Measurements from ENCODE around the gene ANKMY1. TPM values are rescaled to one million over a fixed set of nuclear protein-coding genes. Genes with fewer than 3 reads are reported as not detected.
"Not testable (repeated sequence)": the region's sequence is repeated elsewhere in the genome, so short reads cannot be mapped to it uniquely, and the experiment has no call there.

ANKMY1 gene
- polyA plus RNA-seq, 1 donor from 2014 or later, result 18.4 TPM

DNA sequence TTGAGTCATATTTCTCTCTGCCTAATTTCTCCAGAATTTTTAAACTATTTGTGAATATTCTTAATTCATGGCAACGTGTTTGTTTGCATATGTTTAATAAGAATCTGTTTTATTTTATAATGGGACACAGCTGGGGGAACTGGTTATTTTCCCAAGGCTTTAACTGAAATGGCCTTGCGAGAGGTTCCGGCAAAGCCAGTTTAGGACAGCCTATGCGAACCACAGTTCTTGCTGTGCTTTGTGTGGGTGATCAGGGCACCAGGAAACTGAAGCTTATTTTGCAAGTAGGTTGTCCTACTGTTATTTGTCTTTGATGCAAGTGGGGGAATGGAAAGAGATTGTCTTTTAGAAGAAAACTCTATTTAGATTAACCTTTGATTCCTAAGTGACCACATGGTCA lies 6.5 kb downstream of the ANKMY1 start:
- peaks cover 9 to 17% (median 11%) of the 10 kb centered on the region in 3 donors for H3K4me1 Mint-ChIP-seq

GRCh38 chr2:240539906-240540305 lies 17.9 kb downstream of the ANKMY1 start:
- Mint-ChIP-seq H3K4me1 (peaks cover 0 to 7% (median 5%) of the 10 kb centered on the region in 3 donors), H3K36me3 (peaks cover 14% of the 10 kb centered on the region), H3K9me3 (no peaks in the 10 kb centered on the region), H3K4me3 (no peak overlapping the region), H3K27me3 (no peaks in the 10 kb centered on the region), H3K27ac (no peak overlapping the region)

More for the DNA sequence above, 6.5 kb downstream of the ANKMY1 start:
- H3K9me3 Mint-ChIP-seq, result peaks cover 0 to 2% (median 0%) of the 10 kb centered on the region in 3 donors
- H3K4me3 Mint-ChIP-seq, result peak overlapping the region in 1 of 4 donors; percentile 44
- H3K36me3 Mint-ChIP-seq, result peaks cover 2% of the 10 kb centered on the region
- H3K27ac Mint-ChIP-seq, result peak overlapping the region in 1 of 3 donors; percentile 39
- H3K27me3 Mint-ChIP-seq, result no peaks in the 10 kb centered on the region

DNA sequence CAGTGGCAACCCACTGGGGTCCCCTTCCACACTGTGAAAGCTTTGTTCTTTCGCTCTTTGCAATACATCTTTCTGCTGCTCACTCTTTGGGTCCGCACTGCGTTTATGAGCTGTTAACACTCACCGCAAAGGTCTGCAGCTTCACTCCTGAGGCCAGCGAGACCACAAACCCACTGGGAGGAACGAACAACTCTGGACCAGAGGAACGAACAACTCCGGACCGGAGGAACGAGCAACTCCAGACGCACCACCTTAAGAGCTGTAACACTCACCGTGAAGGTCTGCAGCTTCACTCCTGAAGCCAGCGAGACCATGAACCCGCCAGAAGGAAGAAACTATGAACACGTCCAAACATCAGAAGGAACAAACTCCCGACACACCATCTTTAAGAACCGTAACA lies 18.7 kb downstream of the ANKMY1 start:
- H3K4me1 Mint-ChIP-seq, H3K9me3 Mint-ChIP-seq, H3K4me3 Mint-ChIP-seq, H3K27ac Mint-ChIP-seq, H3K27me3 Mint-ChIP-seq: not testable (repeated sequence)
- peaks cover 14% of the 10 kb centered on the region for H3K36me3 Mint-ChIP-seq

DNA sequence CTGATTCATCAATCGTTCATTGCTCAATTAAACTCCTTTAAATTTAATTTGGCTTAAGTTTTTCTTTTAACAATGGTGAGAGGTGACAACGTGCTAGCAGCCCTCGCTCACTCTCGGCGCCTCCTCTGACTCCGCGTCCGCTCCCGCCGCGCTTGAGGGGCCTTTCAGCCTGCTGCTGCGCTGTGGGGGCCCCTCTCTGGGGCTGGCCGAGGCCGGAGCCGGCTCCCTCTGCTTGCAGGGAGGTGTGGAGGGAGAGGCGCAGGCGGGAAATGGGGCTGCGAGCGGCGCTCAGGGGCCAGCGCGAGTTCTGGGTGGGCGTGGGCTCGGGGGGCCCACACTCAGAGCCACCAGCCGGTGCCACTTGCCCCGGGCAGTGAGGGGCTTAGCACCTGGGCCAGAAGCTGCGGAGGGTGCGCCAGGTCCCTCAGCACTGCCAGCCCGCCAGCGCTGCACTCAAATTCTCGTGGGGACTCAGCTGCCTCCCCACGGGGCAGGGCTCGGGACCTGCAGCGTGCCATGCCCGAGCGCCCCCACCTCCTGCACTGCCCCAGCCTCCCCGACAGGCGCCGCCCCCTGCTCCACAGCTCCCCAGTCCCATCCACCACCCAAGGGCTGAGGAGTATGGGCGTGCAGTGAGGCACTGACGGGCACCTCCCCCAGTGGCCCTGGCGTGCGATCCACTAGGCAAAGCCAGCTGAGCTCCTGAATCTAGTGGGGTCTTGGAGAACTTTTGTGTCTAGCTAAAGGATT lies 19.6 kb downstream of the ANKMY1 start:
- Mint-ChIP-seq H3K36me3 (peaks cover 16% of the 10 kb centered on the region), H3K4me3 (no peak overlapping the region), H3K27ac (no peak overlapping the region), H3K27me3 (no peaks in the 10 kb centered on the region), H3K9me3 (no peaks in the 10 kb centered on the region), H3K4me1 (peaks cover 0 to 7% (median 3%) of the 10 kb centered on the region in 3 donors)

DNA sequence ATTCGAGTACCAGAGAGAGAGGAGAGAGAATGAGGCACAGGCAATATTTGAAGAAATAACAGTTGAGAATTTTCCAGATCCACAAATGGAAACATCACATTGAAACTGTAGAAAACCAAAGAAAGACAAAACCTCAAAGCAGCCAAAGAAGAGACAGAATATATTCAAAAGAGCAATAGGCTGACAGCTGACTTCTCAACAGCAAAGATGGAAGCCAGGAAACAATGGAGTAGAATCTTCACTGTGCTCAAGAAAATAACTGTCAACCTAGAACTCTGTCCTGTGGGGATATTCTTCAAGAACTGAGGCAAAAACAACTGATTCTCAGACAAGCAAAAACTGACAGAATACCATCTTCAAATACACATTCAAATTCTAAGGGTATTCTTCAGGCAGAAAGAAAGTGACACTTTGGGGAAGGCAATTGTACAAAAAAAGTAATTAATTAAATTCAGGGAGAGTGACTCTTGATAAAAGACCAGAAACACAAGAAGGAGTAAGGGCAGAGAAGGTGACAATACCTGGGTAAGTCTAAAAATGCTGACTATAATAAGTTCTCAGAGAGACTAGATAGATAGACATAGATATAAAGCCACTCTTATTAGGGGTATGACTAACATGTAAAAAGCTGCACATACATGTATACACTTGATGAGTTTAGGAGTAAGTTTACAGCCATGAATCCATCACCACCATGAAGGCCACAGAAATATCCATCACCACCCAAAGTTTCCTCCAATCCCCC lies 25.6 kb downstream of the ANKMY1 start:
- H3K36me3 Mint-ChIP-seq, result peaks cover 38% of the 10 kb centered on the region
- H3K27me3 Mint-ChIP-seq, result no peaks in the 10 kb centered on the region
- H3K4me3 Mint-ChIP-seq, result no peak overlapping the region
- peak overlapping the region in 1 of 3 donors; percentile 16 for H3K27ac Mint-ChIP-seq
- H3K9me3 Mint-ChIP-seq, result peaks cover 5 to 14% (median 8%) of the 10 kb centered on the region in 3 donors
- H3K4me1 Mint-ChIP-seq, result peaks cover 0 to 9% (median 3%) of the 10 kb centered on the region in 3 donors

DNA sequence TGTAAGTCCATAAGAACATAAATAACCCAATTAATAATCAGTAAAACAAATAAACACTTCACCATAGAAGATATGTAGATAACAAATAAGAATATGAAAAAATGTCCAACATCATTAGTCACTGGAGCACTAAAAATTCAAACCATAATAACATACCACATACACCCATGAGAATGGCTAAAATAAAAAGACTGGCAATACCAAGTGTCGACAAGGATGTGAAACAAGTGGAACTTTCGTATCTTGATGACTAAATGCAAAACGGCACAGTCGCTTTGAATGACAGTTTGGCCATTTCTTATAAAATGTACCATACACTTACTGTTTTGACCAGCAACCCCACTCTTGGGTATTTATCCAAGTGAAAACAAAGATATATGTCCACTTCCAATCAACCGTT lies 26.8 kb downstream of the ANKMY1 start:
- Mint-ChIP-seq H3K27me3 (no peaks in the 10 kb centered on the region), H3K9me3 (peaks cover 7 to 14% (median 8%) of the 10 kb centered on the region in 3 donors), H3K36me3 (peaks cover 46% of the 10 kb centered on the region), H3K4me1 (peaks cover 0 to 11% (median 0%) of the 10 kb centered on the region in 3 donors), H3K27ac (no peak overlapping the region), H3K4me3 (no peak overlapping the region)

DNA sequence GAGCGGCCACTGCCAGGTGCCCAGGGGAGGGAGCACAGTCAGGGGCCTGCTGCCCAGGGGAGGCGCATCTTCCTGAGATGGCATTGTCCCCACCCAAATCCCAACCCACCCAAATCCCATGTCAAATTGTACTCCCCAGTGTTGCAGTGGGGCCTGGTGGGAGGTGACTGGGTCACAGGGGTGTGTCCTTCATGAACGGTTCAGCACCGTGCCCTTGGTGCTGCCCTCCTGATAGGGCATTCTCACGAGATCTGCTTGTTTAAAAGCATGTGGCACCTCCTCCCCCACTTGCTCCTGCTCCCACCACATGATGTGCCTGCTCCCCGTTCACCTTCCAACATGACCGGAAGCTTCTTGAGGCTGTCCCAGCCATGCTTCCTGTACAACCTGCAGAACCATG lies 27.6 kb downstream of the ANKMY1 start:
- Mint-ChIP-seq H3K27ac (peak overlapping the region in 1 of 3 donors; percentile 85), H3K27me3 (no peaks in the 10 kb centered on the region), H3K4me3 (no peak overlapping the region), H3K36me3 (peaks cover 47% of the 10 kb centered on the region), H3K9me3 (peaks cover 7 to 14% (median 9%) of the 10 kb centered on the region in 3 donors), H3K4me1 (peaks cover 0 to 9% (median 0%) of the 10 kb centered on the region in 3 donors)

DNA sequence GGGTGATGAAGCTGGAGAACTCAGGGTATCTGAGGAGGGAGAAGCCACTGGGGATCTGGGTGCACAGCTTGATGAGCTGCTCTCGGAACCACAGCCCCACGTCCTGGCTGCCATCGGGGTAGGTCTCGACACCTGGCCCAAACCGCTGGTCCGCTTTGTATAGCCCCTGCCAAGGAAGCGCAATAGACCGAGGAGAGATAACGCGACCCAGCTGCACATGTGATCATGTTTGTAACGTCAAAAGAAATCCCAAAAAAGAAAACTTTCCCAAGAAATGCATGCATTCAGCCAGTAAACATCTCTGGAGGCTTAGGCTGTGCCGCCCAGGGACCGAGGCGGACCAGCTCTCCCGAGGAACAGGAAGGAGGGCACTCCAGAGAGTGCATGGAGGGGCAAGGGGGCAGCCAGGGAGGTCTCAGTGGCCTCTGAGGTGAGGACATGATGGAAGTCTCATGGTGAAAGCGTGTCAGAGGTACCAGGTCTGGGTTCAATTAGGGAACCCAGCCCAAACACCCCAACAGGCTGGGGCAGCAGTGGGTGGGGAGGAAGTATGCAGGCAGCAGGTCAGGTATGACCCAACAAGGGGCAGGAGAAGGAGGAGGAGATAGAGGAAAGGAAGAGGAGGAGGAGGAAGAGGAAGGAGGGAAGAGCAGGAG lies 28.3 kb downstream of the ANKMY1 start:
- H3K4me1 Mint-ChIP-seq, result peaks cover 0 to 9% (median 0%) of the 10 kb centered on the region in 3 donors
- peak overlapping the region in 1 of 3 donors; percentile 53 for H3K27ac Mint-ChIP-seq
- H3K9me3 Mint-ChIP-seq, result peaks cover 7 to 14% (median 14%) of the 10 kb centered on the region in 3 donors
- no peak overlapping the region for H3K4me3 Mint-ChIP-seq
- peaks cover 48% of the 10 kb centered on the region for H3K36me3 Mint-ChIP-seq
- no peaks in the 10 kb centered on the region for H3K27me3 Mint-ChIP-seq

GRCh38 chr2:240528406-240529040 lies 29.3 kb downstream of the ANKMY1 start:
- Mint-ChIP-seq H3K9me3 (peaks cover 7 to 14% (median 14%) of the 10 kb centered on the region in 3 donors), H3K4me3 (no peak overlapping the region), H3K27me3 (no peaks in the 10 kb centered on the region), H3K27ac (no peak overlapping the region), H3K36me3 (peaks cover 51% of the 10 kb centered on the region), H3K4me1 (peaks cover 0 to 9% (median 0%) of the 10 kb centered on the region in 3 donors)

GRCh38 chr2:240527153-240527750 lies 30.5 kb downstream of the ANKMY1 start:
- H3K4me3 Mint-ChIP-seq, result no peak overlapping the region
- H3K36me3 Mint-ChIP-seq, result peaks cover 49% of the 10 kb centered on the region
- no peaks in the 10 kb centered on the region for H3K27me3 Mint-ChIP-seq
- peaks cover 7 to 14% (median 10%) of the 10 kb centered on the region in 3 donors for H3K9me3 Mint-ChIP-seq
- peaks cover 0 to 9% (median 0%) of the 10 kb centered on the region in 3 donors for H3K4me1 Mint-ChIP-seq
- H3K27ac Mint-ChIP-seq, result no peak overlapping the region

DNA sequence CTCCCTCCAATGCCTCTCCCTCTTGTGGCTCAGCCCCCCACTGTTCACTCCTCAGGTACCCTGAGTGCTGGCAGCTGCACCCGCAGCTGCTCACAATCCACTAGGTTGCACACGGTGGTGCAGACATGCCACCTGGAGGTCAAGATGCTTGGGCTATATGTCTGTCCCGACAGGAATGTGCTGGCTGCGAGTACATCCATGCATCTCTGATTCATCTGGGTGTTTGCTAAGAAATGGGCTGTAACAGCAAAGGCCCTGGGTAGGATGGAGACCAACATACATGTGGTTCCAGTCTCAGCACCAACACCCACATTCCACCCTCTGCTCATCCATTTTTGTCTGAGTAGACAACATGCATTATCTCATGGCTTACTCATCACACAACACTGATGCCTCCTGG lies 31.3 kb downstream of the ANKMY1 start:
- Mint-ChIP-seq H3K9me3 (peaks cover 5 to 9% (median 5%) of the 10 kb centered on the region in 3 donors), H3K4me3 (no peak overlapping the region), H3K27ac (no peak overlapping the region), H3K4me1 (peaks cover 0 to 9% (median 0%) of the 10 kb centered on the region in 3 donors), H3K36me3 (peaks cover 45% of the 10 kb centered on the region), H3K27me3 (no peaks in the 10 kb centered on the region)

GRCh38 chr2:240525802-240526201 lies 32.0 kb downstream of the ANKMY1 start:
- H3K36me3 Mint-ChIP-seq, result peaks cover 39% of the 10 kb centered on the region
- no peak overlapping the region for H3K4me3 Mint-ChIP-seq
- peaks cover 0 to 9% (median under 1%) of the 10 kb centered on the region in 3 donors for H3K4me1 Mint-ChIP-seq
- no peaks in the 10 kb centered on the region for H3K27me3 Mint-ChIP-seq
- no peak overlapping the region for H3K27ac Mint-ChIP-seq
- H3K9me3 Mint-ChIP-seq, result peaks cover 0 to 9% (median 3%) of the 10 kb centered on the region in 3 donors

DNA sequence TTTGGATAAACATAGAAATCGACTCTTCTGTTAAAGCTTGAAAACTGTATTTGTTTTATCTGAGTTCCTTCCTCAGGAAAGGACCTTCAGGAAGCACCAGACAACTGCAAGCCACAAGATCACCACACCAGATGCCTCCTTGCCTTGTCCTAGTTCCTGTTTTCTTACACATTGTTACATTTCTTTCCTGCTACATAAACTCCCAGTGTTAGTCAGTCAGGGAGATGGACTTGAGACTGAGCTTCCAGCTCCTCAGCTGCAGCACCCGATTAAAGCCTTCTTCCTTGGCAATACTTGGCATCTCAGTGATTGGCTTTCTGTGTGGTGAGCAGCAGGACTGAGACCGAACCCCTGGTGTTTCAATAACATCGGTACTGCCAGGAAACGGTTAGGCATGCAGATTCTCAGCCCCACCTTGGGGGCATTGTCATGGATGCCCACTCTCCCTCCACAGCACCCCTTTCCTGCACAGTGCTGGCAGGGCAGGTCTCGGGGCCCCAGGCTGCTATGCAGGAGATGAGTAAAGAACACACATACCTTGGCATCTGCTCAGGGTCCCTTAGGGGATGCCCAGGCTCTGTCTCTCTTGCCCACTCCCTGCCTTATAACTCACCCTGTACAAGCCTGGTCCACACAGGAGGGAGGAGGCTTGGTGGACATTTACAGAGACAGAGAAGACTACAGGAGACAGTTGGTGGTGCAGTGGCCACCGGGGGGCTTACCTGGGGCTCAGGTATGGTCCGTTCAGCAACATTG lies 32.6 kb downstream of the ANKMY1 start:
- H3K4me1 Mint-ChIP-seq, result peaks cover 0 to 11% (median 3%) of the 10 kb centered on the region in 3 donors
- no peak overlapping the region for H3K4me3 Mint-ChIP-seq
- H3K27me3 Mint-ChIP-seq, result no peaks in the 10 kb centered on the region
- peaks cover 36% of the 10 kb centered on the region for H3K36me3 Mint-ChIP-seq
- no peak overlapping the region for H3K27ac Mint-ChIP-seq
- peaks cover 0 to 9% (median 3%) of the 10 kb centered on the region in 3 donors for H3K9me3 Mint-ChIP-seq
